HepG2 (cell line): ENCODE measurements around the gene ERMARD. TPM values are rescaled to one million over a fixed set of nuclear protein-coding genes. Genes with fewer than 3 reads are reported as not detected.

ENCODE experiments used
- ATAC-seq: fragments of 200-7000 bp; cut with Tn5 transposase; 3 replicates; pipeline ENCODE4 v1.9.1; 2020; ENCODE audit warnings: mild to moderate bottlenecking, moderate library complexity
- BruUV-seq: library from RNA; stranded (reverse); fragments of 400-500 nt; replicated peaks from 2 replicates; lab custom pipeline; 2021; lab: Mats Ljungman, UMichigan
- CTCF ChIA-PET: fragments of 300-600 bp; formaldehyde crosslinking; extraction: SDS; loops from one replicate; lab custom pipeline; 2021; ENCODE audit warnings: low total read pairs, inconsistent platforms, low intra/inter-chr PET ratio; lab: Yijun Ruan, JAX
- POLR2A ChIA-PET: fragments of 350-600 bp; sonication (Branson Sonifier 250); formaldehyde crosslinking; loops from one replicate; lab custom pipeline; 2020; ENCODE audit warnings: antibody characterized with exemption, inconsistent platforms; lab: Yijun Ruan, JAX
- DNase-seq: peaks from one replicate; pipeline ENCODE4 v3.0.0-alpha.2; 2015; ENCODE audit warnings: low spot score
- FAIRE-seq: peaks from 3 replicates; lab custom pipeline; 2011; peaks lifted over from hg19 to GRCh38; lab: Jason Lieb, UNC
- H2AFZ ChIP-seq: one replicate; pipeline ENCODE4 v1.6.1; 2011; ENCODE audit warnings: low read length, inconsistent platforms
- H3K27ac ChIP-seq: fragments of 300-600 bp; 3 replicates; pipeline ENCODE4 v1.8.0; 2011; ENCODE audit warnings: mixed run types, mild to moderate bottlenecking, mixed read lengths, low read length, inconsistent platforms; ENCODE audit not compliant: insufficient read depth; ENCODE audit errors: extremely low read length
- H3K27me3 ChIP-seq, 2 experiments: fragments of 200-600 bp in 1 of 2; 2 replicates in 1 of 2; 3 replicates in 1 of 2; pipeline versions ENCODE4 v1.6.0 to v1.8.0; 2011; ENCODE audit warnings: low read length in 2 of 2, mild to moderate bottlenecking in 2 of 2, moderate library complexity in 2 of 2, inconsistent platforms in 1 of 2; ENCODE audit not compliant: insufficient read depth in 2 of 2, control insufficient read depth in 1 of 2
- H3K36me3 ChIP-seq, 2 experiments: fragments of 200-600 bp in 1 of 2; replicated peaks in 1 of 2; 2 replicates in 1 of 2; 3 replicates in 1 of 2; pipeline versions ENCODE4 v1.5.1 to v1.8.0; 2011; ENCODE audit warnings: low read length in 2 of 2, inconsistent platforms in 1 of 2; ENCODE audit not compliant: insufficient read depth in 2 of 2, control insufficient read depth in 1 of 2
- H3K4me1 ChIP-seq: 2 replicates; pipeline ENCODE4 v1.5.1; 2012; ENCODE audit warnings: low read length, inconsistent platforms; ENCODE audit not compliant: insufficient read depth
- H3K4me2 ChIP-seq: 2 replicates; pipeline ENCODE4 v1.6.0; 2011; ENCODE audit warnings: low read depth, low read length, inconsistent platforms
- H3K4me3 ChIP-seq, 3 experiments: fragments of 200-600 bp in 1 of 3; sonication (generic), shearing (Covaris generic) in 1 of 3; replicated peaks in 1 of 3; 2 replicates each; pipeline ENCODE4 v1.5.1; 2011 to 2016; ENCODE audit warnings: low read length in 3 of 3, inconsistent platforms in 2 of 3, low read depth in 2 of 3, mild to moderate bottlenecking in 2 of 3, control low read depth in 1 of 3, mixed read lengths in 1 of 3; ENCODE audit not compliant: insufficient read depth in 1 of 3
- H3K79me2 ChIP-seq: one replicate; pipeline ENCODE4 v1.6.1; 2011; ENCODE audit warnings: low read length, inconsistent platforms; ENCODE audit not compliant: insufficient read depth
- H3K9ac ChIP-seq: 2 replicates; pipeline ENCODE4 v1.6.0; 2011; ENCODE audit warnings: mild to moderate bottlenecking, low read depth, low read length, inconsistent platforms; ENCODE audit not compliant: insufficient read depth
- H3K9me3 ChIP-seq: 2 replicates; pipeline ENCODE4 v1.5.1; 2012; ENCODE audit warnings: mild to moderate bottlenecking, low read length
- H4K20me1 ChIP-seq: 2 replicates; pipeline ENCODE4 v1.6.0; 2011; ENCODE audit warnings: inconsistent platforms, mild to moderate bottlenecking, low read length, moderate library complexity; ENCODE audit not compliant: insufficient read depth
- CCAR2 ChIP-seq: fragments of 200-400 bp; formaldehyde crosslinking; optimal IDR thresholded peaks from 2 replicates; pipeline ENCODE3; 2018; ENCODE audit warnings: low read depth, mild to moderate bottlenecking, low read length, moderate library complexity
- DR1 ChIP-seq: sonication (generic); formaldehyde crosslinking; IDR thresholded peaks from 2 replicates; pipeline ENCODE4 v1.8.0; 2021; ENCODE audit warnings: mild to moderate bottlenecking, missing genetic modification reagents, inconsistent platforms
- EED ChIP-seq: sonication (generic); formaldehyde crosslinking; IDR thresholded peaks from 2 replicates; pipeline ENCODE4 v1.5.0; 2020; ENCODE audit warnings: mild to moderate bottlenecking, missing genetic modification reagents
- GTF2F1 ChIP-seq: fragments of 150-350 bp; IDR thresholded peaks from 2 replicates; pipeline ENCODE4 v1.6.1; 2014; ENCODE audit warnings: low read length
- HDAC2 ChIP-seq: sonication (generic); formaldehyde crosslinking; IDR thresholded peaks from 2 replicates; pipeline ENCODE4 v1.4.0; 2020; ENCODE audit warnings: missing genetic modification reagents
- KDM3A ChIP-seq: IDR thresholded peaks from 2 replicates; pipeline ENCODE4 v1.6.1; 2018; ENCODE audit warnings: low read depth, missing compliant biosample characterization
- NFYC ChIP-seq: IDR thresholded peaks from 2 replicates; pipeline ENCODE4 v1.6.1; 2016; ENCODE audit warnings: missing genetic modification reagents, missing compliant biosample characterization
- THYN1 ChIP-seq: sonication (generic); formaldehyde crosslinking; IDR thresholded peaks from 2 replicates; pipeline ENCODE4 v1.8.1; 2023; ENCODE audit warnings: low read depth, mild to moderate bottlenecking, moderate library complexity, missing genetic modification reagents, borderline replicate concordance
- ZNF567 ChIP-seq: sonication (generic); formaldehyde crosslinking; IDR thresholded peaks from 2 replicates; pipeline ENCODE4 v1.8.1; 2023; ENCODE audit warnings: mild to moderate bottlenecking, missing genetic modification reagents, borderline replicate concordance
- ZNF629 ChIP-seq: sonication (generic); formaldehyde crosslinking; conservative IDR thresholded peaks from 2 replicates; pipeline ENCODE4 v1.5.0; 2020; ENCODE audit warnings: missing genetic modification reagents
- ZSCAN30 ChIP-seq: sonication (generic); formaldehyde crosslinking; IDR thresholded peaks from 2 replicates; pipeline ENCODE4 v1.5.0; 2020; ENCODE audit warnings: mild to moderate bottlenecking, missing genetic modification reagents
- WGBS: methylation state at CpG from one replicate; pipeline ENCODE4 v1.1.6; 2017; ENCODE audit warnings: low lambda C conversion rate; 5-methylcytosine and 5-hydroxymethylcytosine counted together
- in situ Hi-C: cut with HindIII; loops from 2 replicates; pipeline ENCODE4 v1.10.0; 2017; ENCODE audit warnings: low pct_unique_long_range_greater_than_20kb; ENCODE audit not compliant: extremely low pct_ligation_motif_present
- intact Hi-C: fragments of 100-400 bp; cut with micrococcal nuclease; formaldehyde crosslinking; loops from one replicate; pipeline ENCODE4 v1.10.0; 2022; ENCODE audit not compliant: unreplicated experiment
- polyA plus RNA-seq, 8 experiments: library from polyadenylated mRNA; depleted of rRNA in 3 of 8; stranded (reverse) in 7 of 8; unstranded in 1 of 8; fragments of >200 nt; fragmentation: Illumina TruSeq in 4 of 8; extraction: Trizol in 4 of 8; gene quantifications; 2 replicates each; pipeline versions ENCODE4 v1.2.1 to v1.2.3, GENCODE V29; 2011 to 2016; ENCODE audit warnings: low read depth in 4 of 8, missing spikeins in 1 of 8, mixed read lengths in 1 of 8; ENCODE audit not compliant: insufficient read depth in 1 of 8
- total RNA-seq, 5 experiments: library from RNA; depleted of rRNA; stranded (reverse); fragments of >200 nt; fragmentation: Illumina TruSeq; extraction: Trizol; gene quantifications; 2 replicates each; pipeline ENCODE4 v1.2.3, GENCODE V29; 2016; ENCODE audit warnings: low read depth in 1 of 5
- TF ChIP-seq, protein P1 (sequence below): fragments of 450-650 bp; IDR thresholded peaks from 2 replicates; pipeline ENCODE4 v1.6.1; 2017
- TF ChIP-seq, protein P2 (sequence below): sonication (generic); formaldehyde crosslinking; IDR thresholded peaks from 2 replicates; pipeline ENCODE4 v1.4.0; 2020; ENCODE audit warnings: mild to moderate bottlenecking, missing genetic modification reagents

The ERMARD gene
- total and polyA plus RNA-seq, 2 of the 13 experiments (the other 11 are each of a cell fraction or from before 2014, with no cell fraction given) = 8.8 to 10.7 TPM

DNA sequence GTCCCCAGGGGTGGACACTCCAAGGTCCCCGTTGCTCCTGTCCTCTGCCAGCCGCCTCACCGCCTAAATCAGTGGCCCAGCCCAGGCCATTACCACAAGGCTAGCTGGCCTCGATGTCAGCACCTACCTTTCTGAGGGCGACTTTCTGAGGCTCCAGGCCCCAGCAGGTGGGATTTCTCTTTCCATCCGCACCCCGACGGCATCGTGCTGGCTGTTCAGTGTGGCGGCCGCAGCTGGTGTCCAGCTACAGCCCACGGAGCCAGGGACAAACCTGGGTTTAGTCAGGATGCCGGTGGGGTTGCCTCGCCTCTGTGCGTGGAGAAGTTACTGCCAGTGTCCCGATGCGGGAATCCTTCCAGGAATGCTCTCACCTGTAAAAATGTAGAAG is 60.8 kb downstream of the ERMARD start (continued):
- TF ChIP-seq, protein P1, sequence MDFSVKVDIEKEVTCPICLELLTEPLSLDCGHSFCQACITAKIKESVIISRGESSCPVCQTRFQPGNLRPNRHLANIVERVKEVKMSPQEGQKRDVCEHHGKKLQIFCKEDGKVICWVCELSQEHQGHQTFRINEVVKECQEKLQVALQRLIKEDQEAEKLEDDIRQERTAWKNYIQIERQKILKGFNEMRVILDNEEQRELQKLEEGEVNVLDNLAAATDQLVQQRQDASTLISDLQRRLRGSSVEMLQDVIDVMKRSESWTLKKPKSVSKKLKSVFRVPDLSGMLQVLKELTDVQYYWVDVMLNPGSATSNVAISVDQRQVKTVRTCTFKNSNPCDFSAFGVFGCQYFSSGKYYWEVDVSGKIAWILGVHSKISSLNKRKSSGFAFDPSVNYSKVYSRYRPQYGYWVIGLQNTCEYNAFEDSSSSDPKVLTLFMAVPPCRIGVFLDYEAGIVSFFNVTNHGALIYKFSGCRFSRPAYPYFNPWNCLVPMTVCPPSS = no peak
- TF ChIP-seq ZNF567 (CRISPR knock-in tag) (no peak), ZNF629 (CRISPR knock-in tag) (no peak), EED (CRISPR knock-in tag) (no peak), CCAR2 (no peak), KDM3A (CRISPR knock-in tag) (no peak), DR1 (CRISPR knock-in tag) (no peak), THYN1 (CRISPR knock-in tag) (no peak), HDAC2 (CRISPR knock-in tag) (no peak), ZSCAN30 (CRISPR knock-in tag) (no peak)

DNA sequence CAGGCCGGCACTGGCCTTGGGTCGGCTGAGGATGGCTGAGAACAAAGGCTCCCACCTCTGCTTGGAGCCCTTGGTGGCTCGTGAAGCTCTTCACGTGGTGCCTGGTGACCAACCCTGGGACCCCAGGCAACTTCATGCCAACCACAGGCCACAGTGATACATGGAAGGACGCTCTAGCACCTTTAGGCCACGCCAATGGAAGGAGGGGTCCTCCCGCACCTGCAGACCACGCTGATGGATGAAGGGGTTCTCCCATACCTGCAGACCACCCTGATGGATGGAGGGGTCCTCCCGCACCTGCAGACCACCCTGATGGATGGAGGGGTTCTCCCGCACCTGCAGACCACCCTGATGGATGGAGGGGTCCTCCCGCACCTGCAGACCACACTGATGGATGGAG is 62.5 kb downstream of the ERMARD start:
- Histone ChIP-seq H3K4me1 (peaks cover 25% of the 10 kb centered on the region), H3K27me3 (no peaks in the 10 kb centered on the region), H4K20me1 (no peaks in the 10 kb centered on the region), H3K36me3 (no peaks in the 10 kb centered on the region), H3K9ac (no peak overlapping the region), H3K79me2 (no peaks in the 10 kb centered on the region), H3K9me3 (peaks cover 8% of the 10 kb centered on the region; the same call in 1 of the 2 replicates), H3K27ac (no peak overlapping the region), H2AFZ (no peak overlapping the region), H3K4me3 (no peak overlapping the region), H3K4me2 (no peak overlapping the region)
- FAIRE-seq (no peak), ATAC-seq (no peak), DNase-seq (no peak)
- 82% methylated on average over 9 of the region's 11 CpGs for WGBS
- TF ChIP-seq, protein P2, sequence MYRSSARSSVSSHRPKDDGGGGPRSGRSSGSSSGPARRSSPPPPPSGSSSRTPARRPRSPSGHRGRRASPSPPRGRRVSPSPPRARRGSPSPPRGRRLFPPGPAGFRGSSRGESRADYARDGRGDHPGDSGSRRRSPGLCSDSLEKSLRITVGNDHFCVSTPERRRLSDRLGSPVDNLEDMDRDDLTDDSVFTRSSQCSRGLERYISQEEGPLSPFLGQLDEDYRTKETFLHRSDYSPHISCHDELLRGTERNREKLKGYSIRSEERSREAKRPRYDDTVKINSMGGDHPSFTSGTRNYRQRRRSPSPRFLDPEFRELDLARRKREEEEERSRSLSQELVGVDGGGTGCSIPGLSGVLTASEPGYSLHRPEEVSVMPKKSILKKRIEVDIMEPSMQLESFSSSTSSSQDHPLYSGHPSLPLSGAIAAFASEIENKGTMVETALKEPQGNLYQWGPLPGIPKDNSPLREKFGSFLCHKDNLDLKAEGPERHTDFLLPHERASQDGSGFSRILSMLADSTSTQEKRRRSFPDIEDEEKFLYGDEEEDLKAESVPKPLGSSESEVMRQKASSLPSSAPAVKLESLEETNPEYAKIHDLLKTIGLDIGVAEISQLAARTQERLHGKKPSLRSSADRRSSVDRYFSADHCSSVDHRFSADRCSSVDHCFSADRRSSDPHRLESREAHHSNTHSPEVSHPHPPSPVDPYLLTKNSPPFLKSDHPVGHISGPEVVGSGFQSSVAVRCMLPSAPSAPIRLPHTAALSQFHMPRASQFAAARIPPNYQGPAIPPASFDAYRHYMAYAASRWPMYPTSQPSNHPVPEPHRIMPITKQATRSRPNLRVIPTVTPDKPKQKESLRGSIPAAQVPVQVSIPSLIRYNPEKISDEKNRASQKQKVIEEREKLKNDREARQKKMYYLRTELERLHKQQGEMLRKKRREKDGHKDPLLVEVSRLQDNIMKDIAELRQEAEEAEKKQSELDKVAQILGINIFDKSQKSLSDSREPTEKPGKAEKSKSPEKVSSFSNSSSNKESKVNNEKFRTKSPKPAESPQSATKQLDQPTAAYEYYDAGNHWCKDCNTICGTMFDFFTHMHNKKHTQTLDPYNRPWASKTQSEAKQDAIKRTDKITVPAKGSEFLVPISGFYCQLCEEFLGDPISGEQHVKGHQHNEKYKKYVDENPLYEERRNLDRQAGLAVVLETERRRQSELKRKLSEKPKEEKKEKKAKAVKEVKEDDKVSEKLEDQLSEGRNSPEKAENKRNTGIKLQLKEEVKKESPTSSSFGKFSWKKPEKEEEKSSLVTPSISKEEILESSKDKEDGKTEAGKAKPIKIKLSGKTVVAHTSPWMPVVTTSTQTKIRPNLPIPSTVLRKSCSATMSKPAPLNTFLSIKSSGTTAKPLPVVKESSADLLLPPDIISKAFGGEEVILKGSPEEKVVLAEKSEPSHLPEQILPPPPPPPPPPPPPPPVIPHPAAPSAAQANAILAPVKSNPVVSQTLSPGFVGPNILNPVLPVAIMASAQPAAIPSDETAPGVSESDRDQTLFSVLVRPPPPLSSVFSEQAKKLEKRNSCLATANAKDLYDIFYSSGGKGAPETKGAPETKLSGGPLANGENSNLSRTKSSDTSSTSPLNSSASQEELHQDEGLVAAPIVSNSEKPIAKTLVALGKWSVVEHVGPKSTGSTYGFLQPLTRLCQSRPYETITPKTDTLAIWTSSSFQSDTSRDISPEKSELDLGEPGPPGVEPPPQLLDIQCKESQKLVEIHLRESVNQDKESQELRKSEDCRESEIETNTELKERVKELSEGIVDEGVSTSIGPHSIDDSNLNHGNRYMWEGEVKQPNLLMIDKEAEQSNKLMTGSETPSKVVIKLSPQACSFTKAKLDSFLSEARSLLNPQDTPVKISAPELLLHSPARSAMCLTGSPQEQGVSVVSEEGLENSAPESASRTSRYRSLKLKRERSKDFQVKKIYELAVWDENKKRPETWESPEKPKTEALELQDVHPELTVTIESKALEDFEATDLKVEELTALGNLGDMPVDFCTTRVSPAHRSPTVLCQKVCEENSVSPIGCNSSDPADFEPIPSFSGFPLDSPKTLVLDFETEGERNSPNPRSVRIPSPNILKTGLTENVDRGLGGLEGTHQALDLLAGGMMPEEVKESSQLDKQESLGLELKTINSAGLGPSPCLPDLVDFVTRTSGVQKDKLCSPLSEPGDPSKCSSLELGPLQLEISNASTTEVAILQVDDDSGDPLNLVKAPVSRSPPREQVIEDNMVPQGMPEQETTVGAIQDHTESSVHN (CRISPR knock-in tag) = no peak
- no peak for TF ChIP-seq NFYC (CRISPR knock-in tag)
- no peak for TF ChIP-seq GTF2F1
- no TSS peak for BruUV-seq
- POLR2A ChIA-PET = no interaction called here
- CTCF ChIA-PET = no interaction called here
- in situ Hi-C loops = no loop called here
- intact Hi-C loops = no loop called here
